ENCODE results near the gene CCNL2.

GRCh38 chr1:1435106-1435903 lies 36.2 kb upstream of the CCNL2 start, which contains the start of gene VWA1:
- TF ChIP-seq CBX5 (CRISPR knock-in tag; IDR thresholded peaks at IDR 0.05; ENCODE audit: borderline replicate concordance) (no peak), ZNF567 (CRISPR knock-in tag; IDR thresholded peaks at IDR 0.05; ENCODE audit: borderline replicate concordance) (peak; percentile 72; the same call in 1 of the 2 replicates), ZNF20 (CRISPR knock-in tag; IDR thresholded peaks at IDR 0.05) (no peak), AGO1 (IDR thresholded peaks at IDR 0.05; ENCODE audit: low read depth, low read length, poor library complexity, severe bottlenecking) (no peak), SUZ12 (IDR thresholded peaks at IDR 0.05; ENCODE audit: low read depth, low read length) (no peak), ATF7 (IDR thresholded peaks at IDR 0.05) (no peak), ATF7 (CRISPR knock-in tag; IDR thresholded peaks at IDR 0.05) (no peak), CTCF (CRISPR knock-in tag; IDR thresholded peaks at IDR 0.05) (peak; percentile 14; the same call in 1 of the 2 replicates), SP1 (IDR thresholded peaks at IDR 0.05) (no peak), SP1 (CRISPR knock-in tag; IDR thresholded peaks at IDR 0.05) (peak; percentile 89), MBNL3 (CRISPR knock-in tag; conservative IDR thresholded peaks at IDR 0.05) (no peak), ZFX (CRISPR knock-in tag; IDR thresholded peaks at IDR 0.05; ENCODE audit: low read depth) (peak; percentile 88), HMGXB4 (CRISPR knock-in tag; IDR thresholded peaks at IDR 0.05; ENCODE audit: borderline replicate concordance in 1 of 2, low read depth in 1 of 2) (no peak; a peak in 1 of 4 replicates), NR1H2 (CRISPR knock-in tag; IDR thresholded peaks at IDR 0.05; ENCODE audit: borderline replicate concordance, low read depth) (no peak), HINFP (CRISPR knock-in tag; IDR thresholded peaks at IDR 0.05; ENCODE audit: low read depth) (0 out of 2 replicates have a peak, but pooled peaks have one; percentile 59), SOX6 (IDR thresholded peaks at IDR 0.05) (no peak), SOX6 (CRISPR knock-in tag; IDR thresholded peaks at IDR 0.05) (peak; percentile 8; the same call in 1 of the 2 replicates)
